ENCODE measurements around the gene COL10A1.

Gene COL10A1

GRCh38 chr6:116087437-116088027 lies 38.4 kb downstream of the COL10A1 start:
- Mint-ChIP-seq H3K9me3 (no peaks in the 10 kb centered on the region), H3K4me1 (peaks cover 6% of the 10 kb centered on the region), H3K27ac (no peak overlapping the region), H3K36me3 (no peaks in the 10 kb centered on the region), H3K4me3 (no peak overlapping the region), H3K27me3 (no peaks in the 10 kb centered on the region)
- no peak for DNase-seq
- CTCF ChIA-PET, result interaction anchor here (1.7 kb wide), 1 partner anchor 9 kb away, joined by 6 read pairs; no protein-coding TSS in a partner anchor

GRCh38 chr6:116084284-116084683 lies 41.6 kb downstream of the COL10A1 start:
- H3K4me1 Mint-ChIP-seq, result no peaks in the 10 kb centered on the region
- no peak overlapping the region for H3K27ac Mint-ChIP-seq
- DNase-seq, result no peak
- no peaks in the 10 kb centered on the region for H3K27me3 Mint-ChIP-seq
- H3K9me3 Mint-ChIP-seq, result no peaks in the 10 kb centered on the region
- no peaks in the 10 kb centered on the region for H3K36me3 Mint-ChIP-seq
- CTCF ChIA-PET, result interaction anchor here (1.2 kb wide), 1 partner anchor 73 kb away, joined by 3 read pairs; no protein-coding TSS in a partner anchor
- no peak overlapping the region for H3K4me3 Mint-ChIP-seq

- Mint-ChIP-seq H3K4me1 (no peaks in the 10 kb centered on the region), H3K4me3 (no peak overlapping the region), H3K36me3 (no peaks in the 10 kb centered on the region), H3K9me3 (no peaks in the 10 kb centered on the region), H3K27ac (no peak overlapping the region), H3K27me3 (no peaks in the 10 kb centered on the region)
- no peak for DNase-seq
- CTCF ChIA-PET, result interaction anchor here (1.1 kb wide), 1 partner anchor 13 kb away, joined by 4 read pairs; no protein-coding TSS in a partner anchor
Measured at GRCh38 chr6:116083052-116083451, 42.9 kb downstream of the COL10A1 start.

- no peaks in the 10 kb centered on the region for H3K9me3 Mint-ChIP-seq
Measured at GRCh38 chr6:116078945-116079344, 47.0 kb downstream of the COL10A1 start.

GRCh38 chr6:116078522-116078921 lies 47.4 kb downstream of the COL10A1 start:
- CTCF ChIA-PET, result no interaction called here
- no peak overlapping the region for H3K27ac Mint-ChIP-seq
- H3K4me1 Mint-ChIP-seq, result no peaks in the 10 kb centered on the region
- no peaks in the 10 kb centered on the region for H3K36me3 Mint-ChIP-seq
- DNase-seq, result no peak
- H3K27me3 Mint-ChIP-seq, result peaks cover 4% of the 10 kb centered on the region
- H3K4me3 Mint-ChIP-seq, result no peak overlapping the region
- H3K9me3 Mint-ChIP-seq, result no peaks in the 10 kb centered on the region

More at GRCh38 chr6:116078945-116079344, 47.0 kb downstream of the COL10A1 start:
- CTCF ChIA-PET, result no interaction called here
- peaks cover 4% of the 10 kb centered on the region for H3K27me3 Mint-ChIP-seq
- no peaks in the 10 kb centered on the region for H3K36me3 Mint-ChIP-seq
- H3K27ac Mint-ChIP-seq, result no peak overlapping the region
- no peak for DNase-seq
- H3K4me3 Mint-ChIP-seq, result no peak overlapping the region
- no peaks in the 10 kb centered on the region for H3K4me1 Mint-ChIP-seq

- no peak for DNase-seq
- Mint-ChIP-seq H3K4me3 (no peak overlapping the region), H3K27ac (no peak overlapping the region), H3K9me3 (no peaks in the 10 kb centered on the region), H3K4me1 (peaks cover 3% of the 10 kb centered on the region), H3K36me3 (no peaks in the 10 kb centered on the region), H3K27me3 (peaks cover 4% of the 10 kb centered on the region)
- CTCF ChIA-PET, result no interaction called here
Measured at GRCh38 chr6:116074732-116075390, 51.1 kb downstream of the COL10A1 start.

- H3K9me3 Mint-ChIP-seq, result no peaks in the 10 kb centered on the region
- DNase-seq, result no peak
- H3K4me1 Mint-ChIP-seq, result peaks cover 3% of the 10 kb centered on the region
- H3K36me3 Mint-ChIP-seq, result no peaks in the 10 kb centered on the region
- no peak overlapping the region for H3K27ac Mint-ChIP-seq
- H3K4me3 Mint-ChIP-seq, result no peak overlapping the region
- CTCF ChIA-PET, result interaction anchor here (1.2 kb wide), 1 partner anchor 22 kb away, joined by 3 read pairs; no protein-coding TSS in a partner anchor
- peaks cover 4% of the 10 kb centered on the region for H3K27me3 Mint-ChIP-seq
Measured at GRCh38 chr6:116073765-116074440, 52.0 kb downstream of the COL10A1 start.

- Mint-ChIP-seq H3K4me3 (no peak overlapping the region), H3K4me1 (peaks cover 3% of the 10 kb centered on the region), H3K36me3 (no peaks in the 10 kb centered on the region), H3K9me3 (no peaks in the 10 kb centered on the region), H3K27ac (no peak overlapping the region), H3K27me3 (peaks cover 4% of the 10 kb centered on the region)
- CTCF ChIA-PET, result no interaction called here
- DNase-seq, result no peak
Measured at GRCh38 chr6:116072368-116072767, 53.6 kb downstream of the COL10A1 start.

- CTCF ChIA-PET, result no interaction called here
Measured at GRCh38 chr6:116070616-116071389, 55.1 kb downstream of the COL10A1 start.

GRCh38 chr6:116070101-116070500 lies 55.8 kb downstream of the COL10A1 start:
- no peak overlapping the region for H3K4me3 Mint-ChIP-seq
- CTCF ChIA-PET, result no interaction called here
- no peaks in the 10 kb centered on the region for H3K36me3 Mint-ChIP-seq
- peaks cover 3% of the 10 kb centered on the region for H3K4me1 Mint-ChIP-seq
- H3K9me3 Mint-ChIP-seq, result no peaks in the 10 kb centered on the region
- H3K27me3 Mint-ChIP-seq, result peaks cover 4% of the 10 kb centered on the region
- no peak for DNase-seq
- no peak overlapping the region for H3K27ac Mint-ChIP-seq

More at GRCh38 chr6:116070616-116071389, 55.1 kb downstream of the COL10A1 start:
- H3K9me3 Mint-ChIP-seq, result no peaks in the 10 kb centered on the region
- no peaks in the 10 kb centered on the region for H3K36me3 Mint-ChIP-seq
- DNase-seq, result no peak
- H3K27me3 Mint-ChIP-seq, result peaks cover 4% of the 10 kb centered on the region
- H3K27ac Mint-ChIP-seq, result no peak overlapping the region
- H3K4me3 Mint-ChIP-seq, result no peak overlapping the region
- peaks cover 3% of the 10 kb centered on the region for H3K4me1 Mint-ChIP-seq
